Suppressor macrophage treated with lipopolysaccharide for 4 hours (primary cell): ENCODE data around the gene KDM4C.
"Not testable (repeated sequence)": the region's sequence is repeated elsewhere in the genome, so short reads cannot be mapped to it uniquely, and the experiment has no call there.

Source experiments
- DNase-seq: peaks from one replicate; pipeline ENCODE4 v3.0.0-alpha.2; 2020

Gene KDM4C

GRCh38 chr9:6764523-6764922 is 6.8 kb downstream of the KDM4C start:
- DNase-seq: no peak

- DNase-seq: no peak
These were observed 7.2 kb downstream of the KDM4C start for GRCh38 chr9:6764950-6765349.

GRCh38 chr9:6765396-6765795 is 7.6 kb downstream of the KDM4C start:
- no peak for DNase-seq

- no peak for DNase-seq
These were observed 8.8 kb downstream of the KDM4C start for GRCh38 chr9:6766606-6767005.

DNA sequence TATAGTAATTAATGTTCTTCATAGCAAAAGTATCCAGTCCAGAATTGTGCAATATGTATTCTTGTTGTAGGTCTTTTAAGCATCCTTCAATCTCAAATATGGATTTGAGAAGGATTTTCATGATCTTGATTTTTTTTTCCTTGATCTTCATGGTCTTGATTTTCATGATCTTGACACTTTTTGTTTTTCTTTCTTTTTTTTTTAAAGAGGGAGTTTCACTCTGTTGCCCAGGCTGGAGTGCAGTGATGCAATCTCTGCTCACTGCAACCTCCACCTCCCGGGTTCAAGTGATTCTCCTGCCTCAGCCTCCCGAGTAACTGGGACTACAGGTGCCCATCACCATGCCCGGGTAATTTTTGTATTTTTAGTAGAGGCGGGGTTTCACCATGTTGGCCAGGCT is 10.8 kb downstream of the KDM4C start:
- DNase-seq: not testable (repeated sequence)

DNA sequence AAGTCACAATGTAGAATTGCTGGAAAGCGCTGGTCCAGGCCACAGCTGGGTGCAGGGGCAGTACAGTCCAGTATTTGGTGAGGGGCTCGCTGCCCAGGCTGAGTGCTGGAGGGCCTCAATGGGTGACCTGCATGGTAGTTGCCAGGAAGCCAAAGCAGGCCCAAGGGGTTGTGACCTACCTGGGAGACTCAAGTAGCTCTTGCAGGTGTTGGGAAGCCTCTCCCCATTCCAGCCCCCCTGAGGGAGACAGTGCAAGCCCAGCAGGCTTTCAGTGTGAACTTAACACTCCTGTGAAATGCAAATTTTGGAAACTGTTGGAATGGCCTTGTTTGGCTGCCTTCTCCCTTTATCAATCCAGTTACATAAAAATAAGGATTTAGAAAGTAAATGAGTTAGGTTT is 13.9 kb downstream of the KDM4C start:
- no peak for DNase-seq

DNA sequence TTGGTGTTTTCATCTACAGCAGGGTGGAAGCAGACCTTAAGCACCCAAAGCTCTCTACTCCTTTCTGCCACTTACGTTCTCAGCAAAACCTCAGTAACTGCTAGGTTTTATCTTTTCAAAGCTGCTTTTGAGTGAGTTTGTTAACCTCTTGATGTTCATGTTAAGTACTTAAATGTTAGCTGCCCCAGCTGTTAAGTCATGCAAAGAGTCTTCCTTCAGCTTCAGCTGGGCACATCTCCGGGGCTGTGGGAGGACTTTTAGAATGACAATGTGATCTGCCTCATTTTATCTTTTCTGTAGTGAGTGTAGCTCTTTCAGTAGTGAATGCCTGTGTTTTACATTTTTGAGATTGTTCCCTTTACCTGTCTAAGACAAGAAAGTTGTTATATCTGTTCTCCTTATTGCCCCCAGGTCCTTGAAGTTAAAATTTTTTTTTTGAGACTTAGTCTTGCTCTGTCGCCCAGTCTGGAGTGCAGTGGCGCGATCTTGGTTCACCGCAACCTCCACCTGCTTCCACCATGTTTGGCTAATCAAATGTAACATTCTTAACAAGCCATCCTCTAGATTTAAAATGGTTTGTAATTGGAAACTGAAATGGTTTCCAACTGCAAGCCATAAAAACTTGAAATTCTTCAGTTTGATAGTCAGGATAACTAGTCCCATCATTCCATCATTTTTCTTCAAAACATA is 19.6 kb downstream of the KDM4C start:
- no peak for DNase-seq

GRCh38 chr9:6779417-6780241 is 21.9 kb downstream of the KDM4C start:
- no peak for DNase-seq

- no peak for DNase-seq
These were observed 22.9 kb downstream of the KDM4C start for GRCh38 chr9:6780690-6781089.

GRCh38 chr9:6781476-6781875 is 23.7 kb downstream of the KDM4C start:
- no peak for DNase-seq

DNA sequence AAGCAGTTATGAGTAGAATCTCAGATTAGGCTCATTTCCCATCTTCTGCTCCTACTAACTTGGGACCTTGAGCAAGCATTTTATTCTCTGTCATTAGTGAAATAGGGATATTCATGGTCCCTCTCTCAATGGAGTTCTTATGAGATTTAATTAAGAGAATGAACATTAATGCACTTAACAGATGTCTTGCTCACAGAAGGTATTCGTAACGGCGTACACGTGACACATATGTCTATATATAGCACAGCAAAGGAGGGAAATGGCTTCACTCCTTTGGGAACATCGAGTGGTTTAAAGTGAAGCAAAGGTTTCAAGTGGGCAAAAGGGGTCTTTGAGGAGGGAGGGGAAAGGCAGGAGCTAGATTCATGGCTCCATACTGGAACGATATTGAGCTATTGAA is 24.6 kb downstream of the KDM4C start:
- DNase-seq: no peak

- no peak for DNase-seq
These were observed 25.2 kb downstream of the KDM4C start for GRCh38 chr9:6782981-6783380.

GRCh38 chr9:6783753-6784152 is 26.0 kb downstream of the KDM4C start:
- no peak for DNase-seq

GRCh38 chr9:6785682-6786081 is 27.9 kb downstream of the KDM4C start:
- DNase-seq: no peak

- DNase-seq: no peak
These were observed 30.0 kb downstream of the KDM4C start for GRCh38 chr9:6787793-6788161.

GRCh38 chr9:6788162-6789016 is 30.6 kb downstream of the KDM4C start:
- DNase-seq: no peak

DNA sequence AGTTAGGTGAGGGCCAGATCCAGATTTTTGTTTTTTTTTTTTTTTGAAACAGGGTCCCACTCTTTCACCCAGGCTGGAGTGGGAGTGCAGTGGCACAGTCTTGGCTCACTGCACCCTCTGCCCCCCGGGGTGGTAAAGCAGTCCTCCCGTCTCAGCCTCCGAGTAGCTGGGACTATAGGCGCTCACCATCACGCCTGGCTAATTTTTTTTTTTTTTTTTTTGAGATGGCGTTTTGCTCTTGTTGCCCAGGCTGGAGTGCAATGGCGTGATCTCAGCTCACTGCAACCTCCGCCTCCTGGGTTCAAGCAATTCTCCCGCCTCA is 31.2 kb downstream of the KDM4C start:
- not testable (repeated sequence) for DNase-seq

DNA sequence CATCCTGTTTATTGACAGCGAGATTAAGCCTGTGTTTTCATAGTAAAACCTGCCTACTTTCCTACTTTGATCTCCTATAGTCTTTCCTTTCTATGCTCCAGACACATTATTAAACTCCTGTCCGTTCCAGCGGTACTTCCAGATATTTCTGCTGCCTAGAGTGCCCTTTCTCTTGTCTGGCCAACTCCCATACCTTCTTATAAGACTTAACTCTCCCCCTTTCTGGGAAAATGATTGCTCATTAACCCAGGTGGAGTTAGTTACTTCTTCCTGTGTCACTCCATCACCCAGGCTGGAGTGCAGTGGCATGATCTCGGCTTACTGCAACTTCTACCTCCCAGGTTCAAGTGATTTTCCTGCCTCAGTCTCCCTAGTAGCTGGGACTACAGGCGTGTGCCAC is 33.1 kb downstream of the KDM4C start:
- no peak for DNase-seq

DNA sequence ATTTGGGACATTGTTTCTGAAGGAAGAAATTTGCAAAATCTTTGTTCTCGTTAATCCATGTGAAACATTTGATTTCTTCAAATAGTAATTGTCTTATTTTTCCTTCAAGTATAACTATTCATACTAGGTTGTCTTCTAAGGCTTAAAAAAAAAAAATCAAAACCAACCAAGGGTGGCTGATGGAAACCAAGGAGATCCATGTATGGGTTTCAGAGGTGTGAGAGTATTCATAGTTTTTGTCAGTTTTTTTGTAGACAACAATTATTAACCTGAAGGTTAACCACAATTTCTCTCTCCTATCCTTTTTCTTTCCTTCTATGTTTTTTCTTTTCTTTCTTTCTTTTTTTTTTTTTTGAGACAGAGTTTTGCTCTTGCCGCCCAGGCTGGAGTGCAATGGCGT is 35.4 kb downstream of the KDM4C start:
- no peak for DNase-seq

GRCh38 chr9:6794936-6795335 is 37.2 kb downstream of the KDM4C start:
- no peak for DNase-seq

DNA sequence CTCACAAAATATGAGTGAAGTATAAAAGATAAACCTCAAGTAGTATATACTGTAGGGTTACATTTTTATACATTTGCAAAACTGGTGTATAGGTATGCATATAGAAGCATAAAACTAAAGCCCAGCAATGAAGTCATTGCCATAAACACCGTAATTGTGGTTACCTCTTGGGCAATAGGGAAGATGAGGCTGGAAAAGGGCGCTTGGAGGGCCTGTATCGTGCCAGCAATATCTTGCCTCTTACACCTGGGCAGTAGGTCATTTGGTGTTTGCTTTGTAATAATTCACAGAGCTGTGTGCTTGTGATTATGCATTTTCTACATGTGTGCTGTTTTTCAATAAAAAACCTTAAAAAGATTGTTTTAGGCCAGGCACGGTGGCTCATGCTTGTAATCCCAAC is 45.2 kb downstream of the KDM4C start:
- DNase-seq: no peak

- DNase-seq: no peak
These were observed 47.8 kb downstream of the KDM4C start for GRCh38 chr9:6805532-6805931.

GRCh38 chr9:6806318-6806717 is 48.5 kb downstream of the KDM4C start:
- not testable (repeated sequence) for DNase-seq

DNA sequence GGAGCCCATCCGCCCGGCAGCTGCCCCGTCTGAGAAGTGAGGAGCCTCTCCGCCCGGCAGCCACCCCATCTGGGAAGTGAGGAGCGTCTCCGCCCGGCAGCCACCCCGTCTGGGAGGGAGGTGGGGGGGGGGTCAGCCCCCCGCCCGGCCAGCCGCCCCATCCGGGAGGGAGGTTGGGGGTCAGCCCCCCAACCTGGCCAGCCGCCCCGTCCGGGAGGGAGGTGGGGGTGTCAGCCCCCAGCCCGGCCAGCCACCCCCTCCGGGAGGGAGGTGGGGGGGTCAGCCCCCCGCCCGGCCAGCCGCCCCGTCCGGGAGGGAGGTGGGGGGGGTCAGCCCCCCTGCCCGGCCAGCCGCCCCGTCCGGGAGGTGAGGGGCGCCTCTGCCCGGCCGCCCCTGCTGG is 49.9 kb downstream of the KDM4C start:
- DNase-seq: not testable (repeated sequence)
